ENCODE data around the gene TMEM108. TPM values are rescaled to one million over a fixed set of nuclear protein-coding genes. Genes with fewer than 3 reads are reported as not detected.

Gene TMEM108
- total and polyA plus RNA-seq, 5 donors from 2014 or later: 0.11 TPM; not detected in 4

- H3K27me3 Mint-ChIP-seq: peaks cover 14% of the 10 kb centered on the region
- Histone ChIP-seq H3K27ac (ENCODE audit: insufficient read depth, low read length, poor library complexity, severe bottlenecking) (no peak overlapping the region), H3K4me1 (ENCODE audit: control insufficient read depth, insufficient read depth, low read length, poor library complexity, severe bottlenecking) (no peaks in the 10 kb centered on the region), H3K27me3 (ENCODE audit: control insufficient read depth, insufficient read depth, low read length) (no peaks in the 10 kb centered on the region), H3K36me3 (ENCODE audit: control insufficient read depth, insufficient read depth, low read length) (no peaks in the 10 kb centered on the region), H3K4me3 (ENCODE audit: low read depth, low read length) (no peak overlapping the region), H3K9me3 (ENCODE audit: control insufficient read depth in 2 of 2, low read length in 2 of 2) (no peaks in the 10 kb centered on the region)
- H3K27ac Mint-ChIP-seq: no peak overlapping the region
- no peak for ATAC-seq (ENCODE audit: low read depth in 2 of 2)
- no peaks in the 10 kb centered on the region for H3K36me3 Mint-ChIP-seq
- DNase-seq: no peak
- H3K4me1 Mint-ChIP-seq: no peaks in the 10 kb centered on the region
- H3K9me3 Mint-ChIP-seq: no peaks in the 10 kb centered on the region
- no peak overlapping the region for H3K4me3 Mint-ChIP-seq
These were observed 258.8 kb downstream of the TMEM108 start for GRCh38 chr3:133296981-133297380.

- no peak for ATAC-seq (ENCODE audit: low read depth in 2 of 2)
- no peaks in the 10 kb centered on the region for H3K9me3 ChIP-seq (ENCODE audit: control insufficient read depth in 2 of 2, low read length in 2 of 2)
- peaks cover 14% of the 10 kb centered on the region for H3K27me3 Mint-ChIP-seq
These were observed 261.9 kb downstream of the TMEM108 start for GRCh38 chr3:133300102-133300501.

GRCh38 chr3:133301194-133301593 lies 263.0 kb downstream of the TMEM108 start:
- ATAC-seq (ENCODE audit: low read depth in 2 of 2) (no peak), DNase-seq (no peak)
- H3K27ac ChIP-seq (ENCODE audit: insufficient read depth, low read length, poor library complexity, severe bottlenecking): no peak overlapping the region
- Mint-ChIP-seq H3K36me3 (no peaks in the 10 kb centered on the region), H3K27ac (no peak overlapping the region), H3K4me3 (no peak overlapping the region), H3K27me3 (peaks cover 14% of the 10 kb centered on the region), H3K9me3 (peaks cover 0 to 4% (median 0%) of the 10 kb centered on the region in 7 donors), H3K4me1 (no peaks in the 10 kb centered on the region)
- peaks cover 4% of the 10 kb centered on the region for H3K27me3 ChIP-seq (ENCODE audit: control insufficient read depth, insufficient read depth, low read length)
- peaks cover 0 to 2% of the 10 kb centered on the region in 2 experiments for H3K9me3 ChIP-seq (ENCODE audit: control insufficient read depth in 2 of 2, low read length in 2 of 2)
- no peaks in the 10 kb centered on the region for H3K36me3 ChIP-seq (ENCODE audit: control insufficient read depth, insufficient read depth, low read length)
- no peak overlapping the region for H3K4me3 ChIP-seq (ENCODE audit: low read depth, low read length)
- no peaks in the 10 kb centered on the region for H3K4me1 ChIP-seq (ENCODE audit: control insufficient read depth, insufficient read depth, low read length, poor library complexity, severe bottlenecking)

More at GRCh38 chr3:133300102-133300501, 261.9 kb downstream of the TMEM108 start:
- Histone ChIP-seq H3K27ac (ENCODE audit: insufficient read depth, low read length, poor library complexity, severe bottlenecking) (no peak overlapping the region), H3K4me3 (ENCODE audit: low read depth, low read length) (no peak overlapping the region), H3K27me3 (ENCODE audit: control insufficient read depth, insufficient read depth, low read length) (peaks cover 4% of the 10 kb centered on the region), H3K4me1 (ENCODE audit: control insufficient read depth, insufficient read depth, low read length, poor library complexity, severe bottlenecking) (no peaks in the 10 kb centered on the region), H3K36me3 (ENCODE audit: control insufficient read depth, insufficient read depth, low read length) (no peaks in the 10 kb centered on the region)
- no peak for DNase-seq
- H3K27ac Mint-ChIP-seq: no peak overlapping the region
- H3K36me3 Mint-ChIP-seq: no peaks in the 10 kb centered on the region
- no peaks in the 10 kb centered on the region for H3K4me1 Mint-ChIP-seq
- peaks cover 0 to 4% (median 0%) of the 10 kb centered on the region in 7 donors for H3K9me3 Mint-ChIP-seq
- H3K4me3 Mint-ChIP-seq: no peak overlapping the region

GRCh38 chr3:133301731-133302130 lies 263.5 kb downstream of the TMEM108 start:
- Mint-ChIP-seq H3K36me3 (no peaks in the 10 kb centered on the region), H3K4me1 (no peaks in the 10 kb centered on the region), H3K27me3 (peaks cover 10% of the 10 kb centered on the region), H3K4me3 (no peak overlapping the region), H3K27ac (no peak overlapping the region), H3K9me3 (peaks cover 0 to 4% (median 0%) of the 10 kb centered on the region in 7 donors)
- Histone ChIP-seq H3K9me3 (ENCODE audit: control insufficient read depth in 2 of 2, low read length in 2 of 2) (peaks cover 0 to 2% of the 10 kb centered on the region in 2 experiments), H3K4me3 (ENCODE audit: low read depth, low read length) (no peak overlapping the region), H3K27ac (ENCODE audit: insufficient read depth, low read length, poor library complexity, severe bottlenecking) (no peak overlapping the region), H3K27me3 (ENCODE audit: control insufficient read depth, insufficient read depth, low read length) (peaks cover 4% of the 10 kb centered on the region), H3K4me1 (ENCODE audit: control insufficient read depth, insufficient read depth, low read length, poor library complexity, severe bottlenecking) (no peaks in the 10 kb centered on the region), H3K36me3 (ENCODE audit: control insufficient read depth, insufficient read depth, low read length) (no peaks in the 10 kb centered on the region)
- DNase-seq (no peak), ATAC-seq (ENCODE audit: low read depth in 2 of 2) (no peak)

GRCh38 chr3:133303430-133303829 lies 265.2 kb downstream of the TMEM108 start:
- no peaks in the 10 kb centered on the region for H3K36me3 ChIP-seq (ENCODE audit: control insufficient read depth, insufficient read depth, low read length)
- H3K27ac ChIP-seq (ENCODE audit: insufficient read depth, low read length, poor library complexity, severe bottlenecking): no peak overlapping the region
- ATAC-seq (ENCODE audit: low read depth in 2 of 2) (no peak), DNase-seq (no peak)
- Mint-ChIP-seq H3K27me3 (peaks cover 15% of the 10 kb centered on the region), H3K9me3 (peaks cover 0 to 10% (median 0%) of the 10 kb centered on the region in 7 donors), H3K27ac (no peak overlapping the region), H3K36me3 (no peaks in the 10 kb centered on the region), H3K4me1 (no peaks in the 10 kb centered on the region), H3K4me3 (no peak overlapping the region)
- H3K27me3 ChIP-seq (ENCODE audit: control insufficient read depth, insufficient read depth, low read length): peaks cover 4% of the 10 kb centered on the region
- H3K4me1 ChIP-seq (ENCODE audit: control insufficient read depth, insufficient read depth, low read length, poor library complexity, severe bottlenecking): no peaks in the 10 kb centered on the region
- H3K4me3 ChIP-seq (ENCODE audit: low read depth, low read length): no peak overlapping the region
- H3K9me3 ChIP-seq (ENCODE audit: control insufficient read depth in 2 of 2, low read length in 2 of 2): peaks cover 0 to 2% of the 10 kb centered on the region in 2 experiments

- H3K4me3 Mint-ChIP-seq: no peak overlapping the region
- Histone ChIP-seq H3K4me3 (ENCODE audit: low read depth, low read length) (no peak overlapping the region), H3K27ac (ENCODE audit: insufficient read depth, low read length, poor library complexity, severe bottlenecking) (no peak overlapping the region), H3K27me3 (ENCODE audit: control insufficient read depth, insufficient read depth, low read length) (no peaks in the 10 kb centered on the region), H3K4me1 (ENCODE audit: control insufficient read depth, insufficient read depth, low read length, poor library complexity, severe bottlenecking) (no peaks in the 10 kb centered on the region), H3K9me3 (ENCODE audit: control insufficient read depth in 2 of 2, low read length in 2 of 2) (peaks cover 5 to 8% of the 10 kb centered on the region in 2 experiments), H3K36me3 (ENCODE audit: control insufficient read depth, insufficient read depth, low read length) (no peaks in the 10 kb centered on the region)
- peaks cover 0 to 23% (median 5%) of the 10 kb centered on the region in 7 donors for H3K9me3 Mint-ChIP-seq
- peaks cover 16% of the 10 kb centered on the region for H3K27me3 Mint-ChIP-seq
- ATAC-seq (ENCODE audit: low read depth in 2 of 2) (no peak), DNase-seq (no peak)
- no peaks in the 10 kb centered on the region for H3K36me3 Mint-ChIP-seq
- no peaks in the 10 kb centered on the region for H3K4me1 Mint-ChIP-seq
- H3K27ac Mint-ChIP-seq: no peak overlapping the region
These were observed 279.7 kb downstream of the TMEM108 start for GRCh38 chr3:133317866-133318265.

GRCh38 chr3:133328373-133328772 lies 290.2 kb downstream of the TMEM108 start:
- H3K27ac ChIP-seq (ENCODE audit: insufficient read depth, low read length, poor library complexity, severe bottlenecking): no peak overlapping the region
- H3K4me1 Mint-ChIP-seq: no peaks in the 10 kb centered on the region
- H3K4me1 ChIP-seq (ENCODE audit: control insufficient read depth, insufficient read depth, low read length, poor library complexity, severe bottlenecking): no peaks in the 10 kb centered on the region
- ATAC-seq (ENCODE audit: low read depth in 2 of 2) (no peak), DNase-seq (no peak)
- H3K36me3 Mint-ChIP-seq: no peaks in the 10 kb centered on the region
- H3K4me3 ChIP-seq (ENCODE audit: low read depth, low read length): no peak overlapping the region
- H3K27me3 ChIP-seq (ENCODE audit: control insufficient read depth, insufficient read depth, low read length): no peaks in the 10 kb centered on the region
- no peak overlapping the region for H3K27ac Mint-ChIP-seq
- H3K9me3 Mint-ChIP-seq: peaks cover 0 to 4% (median 1%) of the 10 kb centered on the region in 7 donors
- H3K9me3 ChIP-seq (ENCODE audit: control insufficient read depth in 2 of 2, low read length in 2 of 2): peaks cover 0 to 2% of the 10 kb centered on the region in 2 experiments
- peaks cover 7% of the 10 kb centered on the region for H3K27me3 Mint-ChIP-seq
- no peaks in the 10 kb centered on the region for H3K36me3 ChIP-seq (ENCODE audit: control insufficient read depth, insufficient read depth, low read length)
- H3K4me3 Mint-ChIP-seq: no peak overlapping the region

- Mint-ChIP-seq H3K36me3 (no peaks in the 10 kb centered on the region), H3K4me3 (no peak overlapping the region), H3K4me1 (no peaks in the 10 kb centered on the region), H3K27ac (no peak overlapping the region), H3K9me3 (peaks cover 0 to 4% (median 0%) of the 10 kb centered on the region in 7 donors), H3K27me3 (peaks cover 11% of the 10 kb centered on the region)
- ATAC-seq (ENCODE audit: low read depth in 2 of 2) (no peak), DNase-seq (no peak)
- H3K4me1 ChIP-seq (ENCODE audit: control insufficient read depth, insufficient read depth, low read length, poor library complexity, severe bottlenecking): no peaks in the 10 kb centered on the region
- H3K4me3 ChIP-seq (ENCODE audit: low read depth, low read length): no peak overlapping the region
- H3K27ac ChIP-seq (ENCODE audit: insufficient read depth, low read length, poor library complexity, severe bottlenecking): no peak overlapping the region
- no peaks in the 10 kb centered on the region for H3K36me3 ChIP-seq (ENCODE audit: control insufficient read depth, insufficient read depth, low read length)
- no peaks in the 10 kb centered on the region for H3K27me3 ChIP-seq (ENCODE audit: control insufficient read depth, insufficient read depth, low read length)
- no peaks in the 10 kb centered on the region for H3K9me3 ChIP-seq (ENCODE audit: control insufficient read depth in 2 of 2, low read length in 2 of 2)
These were observed 291.4 kb downstream of the TMEM108 start for GRCh38 chr3:133329626-133330025.

Measured in CD4-positive, CD25-positive, alpha-beta regulatory T cell (primary cell).